Measurements from ENCODE around the gene RBMS2.

RBMS2 gene

DNA sequence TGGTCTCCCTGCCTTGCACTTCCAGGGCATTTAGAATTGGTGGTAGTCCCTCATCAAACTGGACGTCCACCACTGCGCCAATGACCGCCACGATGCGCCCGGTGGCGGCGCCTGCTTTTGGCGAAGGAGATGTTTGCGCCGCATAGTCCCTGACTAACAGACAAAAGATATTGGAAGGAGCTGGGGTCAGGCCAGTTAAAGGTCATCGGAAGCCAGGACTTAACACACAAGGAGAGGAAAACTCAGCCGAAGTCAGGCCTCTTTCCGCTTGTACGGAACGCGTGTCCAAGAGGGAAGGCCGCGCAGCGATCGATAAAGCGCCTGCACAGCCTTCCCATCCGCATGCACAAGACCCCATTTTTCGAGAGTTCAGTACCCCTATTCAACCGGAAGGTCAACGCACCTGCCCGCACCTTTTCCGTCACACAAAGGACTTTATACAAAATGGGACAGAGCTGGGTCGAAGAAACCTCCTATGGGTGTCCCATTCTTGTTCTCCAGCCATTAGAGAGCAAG, 123.6 kb downstream of the RBMS2 start:
- DNase-seq (ENCODE audit: low read depth) = no peak
- TF ChIP-seq, protein P1, sequence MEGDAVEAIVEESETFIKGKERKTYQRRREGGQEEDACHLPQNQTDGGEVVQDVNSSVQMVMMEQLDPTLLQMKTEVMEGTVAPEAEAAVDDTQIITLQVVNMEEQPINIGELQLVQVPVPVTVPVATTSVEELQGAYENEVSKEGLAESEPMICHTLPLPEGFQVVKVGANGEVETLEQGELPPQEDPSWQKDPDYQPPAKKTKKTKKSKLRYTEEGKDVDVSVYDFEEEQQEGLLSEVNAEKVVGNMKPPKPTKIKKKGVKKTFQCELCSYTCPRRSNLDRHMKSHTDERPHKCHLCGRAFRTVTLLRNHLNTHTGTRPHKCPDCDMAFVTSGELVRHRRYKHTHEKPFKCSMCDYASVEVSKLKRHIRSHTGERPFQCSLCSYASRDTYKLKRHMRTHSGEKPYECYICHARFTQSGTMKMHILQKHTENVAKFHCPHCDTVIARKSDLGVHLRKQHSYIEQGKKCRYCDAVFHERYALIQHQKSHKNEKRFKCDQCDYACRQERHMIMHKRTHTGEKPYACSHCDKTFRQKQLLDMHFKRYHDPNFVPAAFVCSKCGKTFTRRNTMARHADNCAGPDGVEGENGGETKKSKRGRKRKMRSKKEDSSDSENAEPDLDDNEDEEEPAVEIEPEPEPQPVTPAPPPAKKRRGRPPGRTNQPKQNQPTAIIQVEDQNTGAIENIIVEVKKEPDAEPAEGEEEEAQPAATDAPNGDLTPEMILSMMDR (conservative IDR thresholded peaks at IDR 0.05; ENCODE audit: low read length) = no peak
- peak overlapping the region; percentile 98 for H3K4me3 ChIP-seq (ENCODE audit: low read length)

All from AG10803 (cell line).